Osteoblast (primary cell): Measurements from ENCODE around the gene MST1. TPM values are rescaled to one million over a fixed set of nuclear protein-coding genes. Genes with fewer than 3 reads are reported as not detected.
"Not testable (repeated sequence)": the region's sequence is repeated elsewhere in the genome, so short reads cannot be mapped to it uniquely, and the experiment has no call there.

Source experiments
- DNase-seq: peaks from one replicate; pipeline ENCODE4 v3.0.0; 2011; ENCODE audit warnings: low spot score, mixed read lengths; ENCODE audit not compliant: insufficient read length; ENCODE audit errors: missing footprints
- H2AFZ ChIP-seq: 2 replicates; pipeline ENCODE4 v1.6.0; 2011; ENCODE audit warnings: mild to moderate bottlenecking, low read length
- H3K27ac ChIP-seq: 2 replicates; pipeline ENCODE4 v1.5.1; 2011; ENCODE audit warnings: mild to moderate bottlenecking, low read depth, low read length, moderate library complexity
- H3K27me3 ChIP-seq: 2 replicates; pipeline ENCODE4 v1.6.0; 2012; ENCODE audit warnings: mild to moderate bottlenecking, control low read depth, inconsistent platforms, low read length, moderate library complexity; ENCODE audit not compliant: insufficient read depth
- H3K36me3 ChIP-seq: 2 replicates; pipeline ENCODE4 v1.5.1; 2011; ENCODE audit warnings: mild to moderate bottlenecking, low read length, control low read depth, moderate library complexity; ENCODE audit not compliant: insufficient read depth
- H3K4me1 ChIP-seq: 2 replicates; pipeline ENCODE4 v1.5.1; 2011; ENCODE audit warnings: mild to moderate bottlenecking, low read length, control low read depth, moderate library complexity; ENCODE audit not compliant: insufficient read depth
- H3K4me2 ChIP-seq: 2 replicates; pipeline ENCODE4 v1.6.0; 2011; ENCODE audit warnings: mild to moderate bottlenecking, low read length; ENCODE audit not compliant: insufficient read depth
- H3K4me3 ChIP-seq: fragments of 200-600 bp; sonication (generic); 3 replicates; pipeline ENCODE4 v1.5.1; 2012; ENCODE audit warnings: mild to moderate bottlenecking, low read length, inconsistent platforms; ENCODE audit not compliant: insufficient read depth
- H3K79me2 ChIP-seq: 2 replicates; pipeline ENCODE4 v1.6.0; 2012; ENCODE audit warnings: mild to moderate bottlenecking, low read length, control low read depth, inconsistent platforms; ENCODE audit not compliant: insufficient read depth
- H3K9me3 ChIP-seq: 2 replicates; pipeline ENCODE4 v1.5.1; 2011; ENCODE audit warnings: low read depth, low read length, control low read depth
- H4K20me1 ChIP-seq: 2 replicates; pipeline ENCODE4 v1.6.0; 2012; ENCODE audit warnings: mild to moderate bottlenecking, low read length, control low read depth; ENCODE audit not compliant: insufficient read depth
- CTCF ChIP-seq: IDR thresholded peaks from 2 replicates; pipeline ENCODE4 v1.5.1; 2011; ENCODE audit warnings: mild to moderate bottlenecking, low read depth, low read length, moderate library complexity; ENCODE audit errors: extremely low read depth
- total RNA-seq: library from RNA; depleted of rRNA; stranded (reverse); fragments of >200 nt; gene quantifications from 2 replicates; pipeline ENCODE4 v1.2.3, GENCODE V29; 2012

The MST1 gene
- total RNA-seq, 1 donor, result 6.9 TPM

- Histone ChIP-seq H3K27me3 (no peaks in the 10 kb centered on the region), H3K4me1 (no peaks in the 10 kb centered on the region), H2AFZ (no peak overlapping the region), H3K9me3 (no peaks in the 10 kb centered on the region), H3K4me2 (no peak overlapping the region), H3K4me3 (no peak overlapping the region), H3K27ac (no peak overlapping the region), H3K79me2 (no peaks in the 10 kb centered on the region), H3K36me3 (peaks cover 38% of the 10 kb centered on the region), H4K20me1 (peaks cover 14% of the 10 kb centered on the region)
- no peak for TF ChIP-seq CTCF
- peak; percentile 65 for DNase-seq
These were observed 11.3 kb upstream of the MST1 start for GRCh38 chr3:49700453-49701128.

GRCh38 chr3:49700014-49700413, 10.7 kb upstream of the MST1 start:
- Histone ChIP-seq H3K9me3 (no peaks in the 10 kb centered on the region), H3K79me2 (no peaks in the 10 kb centered on the region), H3K4me1 (no peaks in the 10 kb centered on the region), H3K36me3 (peaks cover 38% of the 10 kb centered on the region), H2AFZ (no peak overlapping the region), H3K4me3 (no peak overlapping the region), H4K20me1 (peaks cover 14% of the 10 kb centered on the region), H3K27me3 (no peaks in the 10 kb centered on the region), H3K4me2 (no peak overlapping the region), H3K27ac (no peak overlapping the region)
- TF ChIP-seq CTCF, result no peak
- peak; percentile 62 for DNase-seq

GRCh38 chr3:49699281-49699979, 10.2 kb upstream of the MST1 start:
- DNase-seq, result peak; percentile 95

GRCh38 chr3:49695350-49696015, 6.2 kb upstream of the MST1 start:
- not testable (repeated sequence) for DNase-seq, H3K4me2 ChIP-seq, H3K9me3 ChIP-seq, H3K27ac ChIP-seq, H2AFZ ChIP-seq, H4K20me1 ChIP-seq, H3K4me3 ChIP-seq, H3K4me1 ChIP-seq, H3K27me3 ChIP-seq
- peaks cover 13% of the 10 kb centered on the region for H3K36me3 ChIP-seq
- H3K79me2 ChIP-seq, result peaks cover 24% of the 10 kb centered on the region

More at GRCh38 chr3:49699281-49699979, 10.2 kb upstream of the MST1 start:
- no peaks in the 10 kb centered on the region for H3K27me3 ChIP-seq
- peaks cover 33% of the 10 kb centered on the region for H3K36me3 ChIP-seq
- no peaks in the 10 kb centered on the region for H3K4me1 ChIP-seq
- no peak overlapping the region for H3K4me3 ChIP-seq
- H3K79me2 ChIP-seq, result peaks cover 2% of the 10 kb centered on the region
- no peak for TF ChIP-seq CTCF
- no peaks in the 10 kb centered on the region for H3K9me3 ChIP-seq
- H4K20me1 ChIP-seq, result peaks cover 14% of the 10 kb centered on the region
- no peak overlapping the region for H3K27ac ChIP-seq
- H2AFZ ChIP-seq, result no peak overlapping the region
- H3K4me2 ChIP-seq, result no peak overlapping the region

- not testable (repeated sequence) for H3K27ac ChIP-seq, H3K27me3 ChIP-seq, H3K36me3 ChIP-seq, H3K4me2 ChIP-seq, H2AFZ ChIP-seq, H3K4me3 ChIP-seq, H4K20me1 ChIP-seq, H3K9me3 ChIP-seq, H3K4me1 ChIP-seq
- H3K79me2 ChIP-seq, result peaks cover 33% of the 10 kb centered on the region
- DNase-seq, result peak; percentile 1
These were observed 5.3 kb upstream of the MST1 start for GRCh38 chr3:49694409-49695070.

GRCh38 chr3:49691481-49691880, 2.2 kb upstream of the MST1 start:
- H3K27ac ChIP-seq, H3K4me3 ChIP-seq, H3K27me3 ChIP-seq, H4K20me1 ChIP-seq, H3K36me3 ChIP-seq, H2AFZ ChIP-seq, H3K4me2 ChIP-seq, H3K9me3 ChIP-seq: not testable (repeated sequence)
- H3K79me2 ChIP-seq, result peaks cover 35% of the 10 kb centered on the region
- peak; percentile 41 for DNase-seq
- H3K4me1 ChIP-seq, result peaks cover 11% of the 10 kb centered on the region
